C4-2B (cell line): Measurements from ENCODE around the gene RCCD1.

Experiments used
- H3K27ac ChIP-seq: fragments of 450-650 bp; 2 replicates; pipeline ENCODE4 v1.5.1; 2017
- ZFX ChIP-seq: fragments of 450-650 bp; IDR thresholded peaks from 2 replicates; pipeline ENCODE4 v1.6.1; 2017
- TF ChIP-seq, protein P1 (sequence below): fragments of 450-650 bp; conservative IDR thresholded peaks from 2 replicates; pipeline ENCODE4 v1.5.1; 2017; ENCODE audit warnings: mild to moderate bottlenecking

The RCCD1 gene

DNA sequence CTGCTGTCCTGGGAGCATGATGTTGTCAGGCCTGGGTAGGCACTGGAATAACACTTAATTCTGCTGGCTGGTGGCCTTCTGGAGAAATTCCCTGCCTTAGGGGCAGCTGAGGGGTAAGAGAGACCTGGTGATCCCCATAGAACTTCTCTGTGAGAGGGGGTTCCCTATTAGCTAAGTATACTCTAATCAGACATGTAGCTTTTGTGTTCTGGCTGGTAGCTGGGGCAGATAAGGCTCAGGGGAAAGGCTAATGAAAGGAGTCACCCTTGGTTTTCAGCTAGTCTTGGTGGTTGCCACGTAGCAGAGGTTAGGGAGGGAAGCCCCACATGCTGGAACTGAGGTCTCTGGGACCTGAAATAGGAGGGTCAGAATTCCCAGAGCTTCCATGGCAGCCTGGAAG is 21.4 kb upstream of the RCCD1 start:
- H3K27ac ChIP-seq, result no peak overlapping the region
- TF ChIP-seq, protein P1, sequence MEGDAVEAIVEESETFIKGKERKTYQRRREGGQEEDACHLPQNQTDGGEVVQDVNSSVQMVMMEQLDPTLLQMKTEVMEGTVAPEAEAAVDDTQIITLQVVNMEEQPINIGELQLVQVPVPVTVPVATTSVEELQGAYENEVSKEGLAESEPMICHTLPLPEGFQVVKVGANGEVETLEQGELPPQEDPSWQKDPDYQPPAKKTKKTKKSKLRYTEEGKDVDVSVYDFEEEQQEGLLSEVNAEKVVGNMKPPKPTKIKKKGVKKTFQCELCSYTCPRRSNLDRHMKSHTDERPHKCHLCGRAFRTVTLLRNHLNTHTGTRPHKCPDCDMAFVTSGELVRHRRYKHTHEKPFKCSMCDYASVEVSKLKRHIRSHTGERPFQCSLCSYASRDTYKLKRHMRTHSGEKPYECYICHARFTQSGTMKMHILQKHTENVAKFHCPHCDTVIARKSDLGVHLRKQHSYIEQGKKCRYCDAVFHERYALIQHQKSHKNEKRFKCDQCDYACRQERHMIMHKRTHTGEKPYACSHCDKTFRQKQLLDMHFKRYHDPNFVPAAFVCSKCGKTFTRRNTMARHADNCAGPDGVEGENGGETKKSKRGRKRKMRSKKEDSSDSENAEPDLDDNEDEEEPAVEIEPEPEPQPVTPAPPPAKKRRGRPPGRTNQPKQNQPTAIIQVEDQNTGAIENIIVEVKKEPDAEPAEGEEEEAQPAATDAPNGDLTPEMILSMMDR, result no peak
- no peak for TF ChIP-seq ZFX

DNA sequence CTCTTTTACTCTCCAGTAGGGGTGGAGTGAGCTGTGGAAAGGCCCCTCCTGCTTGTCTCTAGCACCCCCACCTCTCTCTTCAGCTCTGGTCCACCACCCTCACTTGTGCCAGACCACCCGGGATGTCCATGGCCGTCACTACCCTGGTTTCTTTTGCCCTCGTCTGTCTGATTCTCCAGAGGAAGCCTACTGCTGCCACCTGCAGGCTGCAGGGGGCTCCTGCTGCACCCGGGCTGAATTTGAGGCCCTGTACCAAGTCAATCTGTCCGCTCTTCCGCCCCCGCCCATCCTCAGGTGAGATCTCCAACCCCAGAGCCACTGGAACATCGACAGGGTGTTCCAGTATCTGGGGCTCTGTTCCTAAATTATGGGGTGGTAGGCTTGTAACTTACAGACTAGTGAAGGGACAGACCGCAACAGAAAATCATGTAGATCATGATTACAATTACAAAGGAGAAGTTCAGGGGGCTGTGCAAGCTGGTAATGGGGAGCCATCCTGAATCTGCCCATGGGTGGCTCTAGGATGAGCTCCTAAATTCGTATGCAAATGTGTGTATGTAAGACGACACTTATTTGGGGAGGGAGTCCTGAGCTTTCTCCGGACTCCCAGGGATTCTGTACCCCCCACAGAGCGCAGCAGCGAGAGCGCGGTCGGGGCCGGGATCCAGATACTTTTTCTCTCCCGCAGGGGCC is 20.3 kb upstream of the RCCD1 start:
- TF ChIP-seq, protein P1, result peak; percentile 97
- no peak for TF ChIP-seq ZFX
- peak overlapping the region; percentile 84 for H3K27ac ChIP-seq

- peak; percentile 85; the same call in 1 of the 2 replicates for TF ChIP-seq ZFX
- TF ChIP-seq, protein P1, result no peak
- H3K27ac ChIP-seq, result peak within 1 kb of the TSS; percentile 84
Measured at GRCh38 chr15:90934949-90935751, 19.5 kb upstream of the RCCD1 start, which contains the start of gene UNC45A. Gene UNC45A, plus strand, starts transcription at chr15:90935285. Its CDS starts 40 bp downstream, at chr15:90935325.

GRCh38 chr15:90936823-90937222 is 17.9 kb upstream of the RCCD1 start:
- H3K27ac ChIP-seq, result no peak overlapping the region
- no peak for TF ChIP-seq ZFX
- TF ChIP-seq, protein P1, result no peak

DNA sequence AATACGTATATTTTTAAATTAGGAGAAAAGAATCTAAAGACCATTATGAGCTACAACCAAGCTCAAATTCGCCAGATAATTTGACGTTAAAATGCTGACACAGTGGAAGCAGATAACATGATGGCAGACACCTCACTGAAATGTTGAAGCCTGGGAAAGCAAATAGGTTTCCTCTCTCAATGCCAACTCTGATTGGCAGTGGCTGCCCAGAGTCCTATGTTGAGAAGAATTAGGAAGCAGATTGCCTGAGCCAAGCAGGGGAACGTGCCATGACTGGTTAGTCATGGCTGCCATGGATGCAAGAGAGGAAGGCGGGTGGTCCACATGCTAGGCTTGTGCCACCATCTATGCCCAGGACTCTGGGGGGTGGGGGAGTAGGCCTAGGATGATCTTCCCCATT is 16.4 kb upstream of the RCCD1 start:
- TF ChIP-seq ZFX, result no peak
- TF ChIP-seq, protein P1, result no peak
- H3K27ac ChIP-seq, result no peak overlapping the region

DNA sequence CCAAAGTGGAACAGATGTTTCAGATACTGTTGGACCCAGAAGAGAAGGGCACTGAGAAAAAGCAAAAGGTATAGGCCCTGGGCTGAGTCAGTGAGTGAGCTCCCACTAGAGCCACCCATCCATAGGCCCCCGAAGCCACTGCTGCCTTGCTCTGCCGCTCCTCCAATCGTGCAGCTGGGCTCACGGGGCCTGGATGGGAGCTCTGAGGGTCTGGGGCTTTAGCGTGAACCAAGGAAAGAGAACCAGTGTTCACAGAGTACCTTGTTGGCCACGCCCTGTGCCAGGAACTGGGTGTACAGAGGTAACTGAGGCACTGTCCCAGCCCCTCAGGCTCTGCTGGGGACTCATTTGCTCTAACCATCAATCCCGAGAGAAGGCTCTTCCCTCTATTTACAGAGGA is 14.9 kb upstream of the RCCD1 start:
- H3K27ac ChIP-seq, result no peak overlapping the region
- no peak for TF ChIP-seq ZFX
- TF ChIP-seq, protein P1, result no peak

- TF ChIP-seq, protein P1, result no peak
- H3K27ac ChIP-seq, result no peak overlapping the region
Measured at GRCh38 chr15:90941038-90941437, 13.6 kb upstream of the RCCD1 start.
